GM23338 (cell line): ENCODE results near the gene MYLK. TPM values are rescaled to one million over a fixed set of nuclear protein-coding genes. Genes with fewer than 3 reads are reported as not detected.
A peak's percentile ranks its signal among the peaks of the same experiment; 100 is the strongest.

ENCODE experiments used
- ATAC-seq: fragments of 200-7000 bp; cut with Tn5 transposase; 3 replicates; pipeline ENCODE4 v1.9.1; 2020
- DNase-seq: peaks from one replicate; pipeline ENCODE4 v3.0.0-alpha.2; 2015; ENCODE audit warnings: low spot score
- H2AFZ ChIP-seq: fragments of 200-600 bp; sonication (generic); 2 replicates; pipeline ENCODE4 v1.8.0; 2016; ENCODE audit warnings: antibody characterized with exemption, mild to moderate bottlenecking, moderate library complexity
- H3F3A ChIP-seq: fragments of 200-600 bp; sonication (generic); replicated peaks from 2 replicates; pipeline ENCODE4 v1.8.0; 2017; ENCODE audit warnings: antibody characterized with exemption, mixed run types, low read depth
- H3K27ac ChIP-seq: fragments of 200-600 bp; sonication (generic); 2 replicates; pipeline ENCODE4 v1.6.1; 2016; ENCODE audit warnings: low read depth
- H3K27me3 ChIP-seq: fragments of 200-600 bp; sonication (generic); 2 replicates; pipeline ENCODE4 v1.8.0; 2016; ENCODE audit warnings: mild to moderate bottlenecking, mixed run types, moderate library complexity; ENCODE audit not compliant: insufficient read depth
- H3K36me3 ChIP-seq: fragments of 200-600 bp; sonication (generic); 2 replicates; pipeline ENCODE4 v1.8.0; 2016; ENCODE audit warnings: mild to moderate bottlenecking; ENCODE audit not compliant: insufficient read depth
- H3K4me1 ChIP-seq: fragments of 200-600 bp; sonication (generic); 2 replicates; pipeline ENCODE4 v1.8.0; 2016; ENCODE audit warnings: mild to moderate bottlenecking, moderate library complexity; ENCODE audit not compliant: insufficient read depth
- H3K4me2 ChIP-seq: fragments of 200-600 bp; sonication (generic); 2 replicates; pipeline ENCODE4 v1.7.1; 2017; ENCODE audit warnings: mixed run types
- H3K4me3 ChIP-seq: fragments of 200-600 bp; sonication (generic); 2 replicates; pipeline ENCODE4 v1.6.1; 2016; ENCODE audit warnings: mixed run types
- H3K79me2 ChIP-seq: fragments of 200-600 bp; sonication (generic); replicated peaks from 2 replicates; pipeline ENCODE4 v1.8.0; 2017; ENCODE audit warnings: mild to moderate bottlenecking; ENCODE audit not compliant: insufficient read depth
- H3K9me2 ChIP-seq: fragments of 200-600 bp; sonication (generic); 2 replicates; pipeline ENCODE4 v1.8.0; 2017; ENCODE audit not compliant: insufficient read depth
- H4K20me1 ChIP-seq: fragments of 200-600 bp; sonication (generic); replicated peaks from 2 replicates; pipeline ENCODE4 v1.8.0; 2017; ENCODE audit warnings: mild to moderate bottlenecking; ENCODE audit not compliant: insufficient read depth
- H3K27ac Mint-ChIP-seq: 2 replicates; pipeline ENCODE4 v1.8.0; 2020; ENCODE audit warnings: inconsistent platforms, mild to moderate bottlenecking, moderate library complexity, mixed read lengths
- H3K27me3 Mint-ChIP-seq: 3 replicates; pipeline ENCODE4 v1.8.0; 2022; ENCODE audit warnings: low read depth, mild to moderate bottlenecking, moderate library complexity, mixed read lengths, inconsistent platforms; ENCODE audit not compliant: insufficient read depth, poor library complexity
- H3K36me3 Mint-ChIP-seq: 3 replicates; pipeline ENCODE4 v1.8.0; 2021; ENCODE audit warnings: low read depth, mild to moderate bottlenecking, inconsistent platforms, moderate library complexity, mixed read lengths
- H3K4me1 Mint-ChIP-seq: 3 replicates; pipeline ENCODE4 v1.8.0; 2020; ENCODE audit warnings: mild to moderate bottlenecking, inconsistent platforms, mixed read lengths
- H3K4me3 Mint-ChIP-seq: 3 replicates; pipeline ENCODE4 v1.8.0; 2021; ENCODE audit warnings: moderate library complexity, mild to moderate bottlenecking, inconsistent platforms, mixed read lengths
- H3K9me3 Mint-ChIP-seq: 3 replicates; pipeline ENCODE4 v1.8.0; 2020; ENCODE audit warnings: moderate library complexity, mild to moderate bottlenecking, inconsistent platforms, mixed read lengths
- CREB1 ChIP-seq: fragments of 250-450 bp; sonication (Bioruptor Pico); IDR thresholded peaks from 2 replicates; pipeline ENCODE4 v1.5.0; 2020; ENCODE audit warnings: low read depth, mild to moderate bottlenecking, moderate library complexity
- EZH2 ChIP-seq: fragments of 200-600 bp; sonication (generic); IDR thresholded peaks from one replicate; pipeline ENCODE4 v1.8.0; 2017; ENCODE audit warnings: antibody characterized with exemption, mild to moderate bottlenecking, low read depth; ENCODE audit not compliant: unreplicated experiment
- JUNB ChIP-seq: IDR thresholded peaks from one replicate; pipeline ENCODE4 v1.6.1; 2016; ENCODE audit warnings: antibody characterized with exemption; ENCODE audit not compliant: unreplicated experiment
- NANOG ChIP-seq: IDR thresholded peaks from 2 replicates; pipeline ENCODE4 v1.6.1; 2016; ENCODE audit warnings: antibody characterized with exemption, borderline replicate concordance
- POLR2AphosphoS5 ChIP-seq: IDR thresholded peaks from 2 replicates; pipeline ENCODE4 v1.6.1; 2016; ENCODE audit warnings: antibody characterized with exemption, low read depth
- STAT1 ChIP-seq: IDR thresholded peaks from one replicate; pipeline ENCODE4 v1.6.1; 2016; ENCODE audit warnings: antibody characterized with exemption; ENCODE audit not compliant: unreplicated experiment
- ZNF114 ChIP-seq: fragments of 250-450 bp; sonication (Bioruptor Pico); IDR thresholded peaks from 2 replicates; pipeline ENCODE4 v1.5.0; 2020; ENCODE audit warnings: mild to moderate bottlenecking, moderate library complexity
- ZNF331 ChIP-seq: fragments of 250-450 bp; sonication (Bioruptor Pico); IDR thresholded peaks from 2 replicates; pipeline ENCODE4 v1.5.0; 2020; ENCODE audit warnings: low read depth, mild to moderate bottlenecking, moderate library complexity
- polyA plus RNA-seq: library from polyadenylated mRNA; unstranded; fragments of >200 nt; fragmentation: Nextera tagmentation; extraction: Ambion mirVana; gene quantifications from 2 replicates; pipeline ENCODE4 v1.2.1, GENCODE V29; 2016
- total RNA-seq: library from RNA; depleted of rRNA; stranded (reverse); fragments of >200 nt; shearing (Covaris generic); gene quantifications from 2 replicates; pipeline ENCODE4 v1.2.3, GENCODE V29; 2014
- TF ChIP-seq, protein P1 (sequence below): IDR thresholded peaks from one replicate; pipeline ENCODE4 v1.6.1; 2018; ENCODE audit warnings: antibody characterized with exemption; ENCODE audit not compliant: unreplicated experiment
- TF ChIP-seq, protein P2 (sequence below): IDR thresholded peaks from 2 replicates; pipeline ENCODE4 v1.6.1; 2016; ENCODE audit warnings: antibody characterized with exemption
- TF ChIP-seq, protein P3 (sequence below), 2 experiments: fragments of 200-600 bp in 1 of 2; sonication (generic) in 1 of 2; conservative IDR thresholded peaks; 2 replicates each; pipeline versions ENCODE4 v1.5.1 to v1.6.1; 2016 to 2017; ENCODE audit warnings: antibody characterized with exemption in 2 of 2, low read depth in 2 of 2, mild to moderate bottlenecking in 2 of 2, moderate library complexity in 1 of 2

MYLK gene
- total and polyA plus RNA-seq, 2 experiments from 2014 or later = 11.5 to 17.9 TPM

GRCh38 chr3:123799544-123800361 lies 84.4 kb downstream of the MYLK start:
- no peak overlapping the region for H3K4me3 Mint-ChIP-seq
- no peaks in the 10 kb centered on the region for H3K9me2 ChIP-seq
- H3K27ac ChIP-seq = 0 out of 2 replicates have a peak overlapping the region, but pooled peaks have one; percentile 9
- peaks cover 2% of the 10 kb centered on the region for H3K27me3 Mint-ChIP-seq
- H3K36me3 ChIP-seq = no peaks in the 10 kb centered on the region
- no peak overlapping the region for H3K4me2 ChIP-seq
- peaks cover 6% of the 10 kb centered on the region for H3K4me1 Mint-ChIP-seq
- no peaks in the 10 kb centered on the region for H3F3A ChIP-seq
- no peak overlapping the region for H3K4me3 ChIP-seq
- H3K79me2 ChIP-seq = no peaks in the 10 kb centered on the region
- H3K27me3 ChIP-seq = no peaks in the 10 kb centered on the region
- DNase-seq (no peak), ATAC-seq (peak; percentile 51)
- H4K20me1 ChIP-seq = no peaks in the 10 kb centered on the region; the same call in none of the 2 replicates
- no peaks in the 10 kb centered on the region for H3K4me1 ChIP-seq
- no peaks in the 10 kb centered on the region for H3K9me3 Mint-ChIP-seq
- no peaks in the 10 kb centered on the region for H3K36me3 Mint-ChIP-seq
- no peak overlapping the region for H3K27ac Mint-ChIP-seq
- H2AFZ ChIP-seq = no peak overlapping the region
- TF ChIP-seq ZNF331 (CRISPR knock-in tag) (no peak), ZNF114 (CRISPR knock-in tag) (no peak), POLR2AphosphoS5 (no peak), CREB1 (CRISPR knock-in tag) (no peak), NANOG (no peak), EZH2 (no peak), STAT1 (no peak), JUNB (no peak)
- TF ChIP-seq, protein P1, sequence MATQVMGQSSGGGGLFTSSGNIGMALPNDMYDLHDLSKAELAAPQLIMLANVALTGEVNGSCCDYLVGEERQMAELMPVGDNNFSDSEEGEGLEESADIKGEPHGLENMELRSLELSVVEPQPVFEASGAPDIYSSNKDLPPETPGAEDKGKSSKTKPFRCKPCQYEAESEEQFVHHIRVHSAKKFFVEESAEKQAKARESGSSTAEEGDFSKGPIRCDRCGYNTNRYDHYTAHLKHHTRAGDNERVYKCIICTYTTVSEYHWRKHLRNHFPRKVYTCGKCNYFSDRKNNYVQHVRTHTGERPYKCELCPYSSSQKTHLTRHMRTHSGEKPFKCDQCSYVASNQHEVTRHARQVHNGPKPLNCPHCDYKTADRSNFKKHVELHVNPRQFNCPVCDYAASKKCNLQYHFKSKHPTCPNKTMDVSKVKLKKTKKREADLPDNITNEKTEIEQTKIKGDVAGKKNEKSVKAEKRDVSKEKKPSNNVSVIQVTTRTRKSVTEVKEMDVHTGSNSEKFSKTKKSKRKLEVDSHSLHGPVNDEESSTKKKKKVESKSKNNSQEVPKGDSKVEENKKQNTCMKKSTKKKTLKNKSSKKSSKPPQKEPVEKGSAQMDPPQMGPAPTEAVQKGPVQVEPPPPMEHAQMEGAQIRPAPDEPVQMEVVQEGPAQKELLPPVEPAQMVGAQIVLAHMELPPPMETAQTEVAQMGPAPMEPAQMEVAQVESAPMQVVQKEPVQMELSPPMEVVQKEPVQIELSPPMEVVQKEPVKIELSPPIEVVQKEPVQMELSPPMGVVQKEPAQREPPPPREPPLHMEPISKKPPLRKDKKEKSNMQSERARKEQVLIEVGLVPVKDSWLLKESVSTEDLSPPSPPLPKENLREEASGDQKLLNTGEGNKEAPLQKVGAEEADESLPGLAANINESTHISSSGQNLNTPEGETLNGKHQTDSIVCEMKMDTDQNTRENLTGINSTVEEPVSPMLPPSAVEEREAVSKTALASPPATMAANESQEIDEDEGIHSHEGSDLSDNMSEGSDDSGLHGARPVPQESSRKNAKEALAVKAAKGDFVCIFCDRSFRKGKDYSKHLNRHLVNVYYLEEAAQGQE = no peak
- TF ChIP-seq, protein P2, sequence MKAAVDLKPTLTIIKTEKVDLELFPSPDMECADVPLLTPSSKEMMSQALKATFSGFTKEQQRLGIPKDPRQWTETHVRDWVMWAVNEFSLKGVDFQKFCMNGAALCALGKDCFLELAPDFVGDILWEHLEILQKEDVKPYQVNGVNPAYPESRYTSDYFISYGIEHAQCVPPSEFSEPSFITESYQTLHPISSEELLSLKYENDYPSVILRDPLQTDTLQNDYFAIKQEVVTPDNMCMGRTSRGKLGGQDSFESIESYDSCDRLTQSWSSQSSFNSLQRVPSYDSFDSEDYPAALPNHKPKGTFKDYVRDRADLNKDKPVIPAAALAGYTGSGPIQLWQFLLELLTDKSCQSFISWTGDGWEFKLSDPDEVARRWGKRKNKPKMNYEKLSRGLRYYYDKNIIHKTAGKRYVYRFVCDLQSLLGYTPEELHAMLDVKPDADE = no peak
- TF ChIP-seq, protein P3, sequence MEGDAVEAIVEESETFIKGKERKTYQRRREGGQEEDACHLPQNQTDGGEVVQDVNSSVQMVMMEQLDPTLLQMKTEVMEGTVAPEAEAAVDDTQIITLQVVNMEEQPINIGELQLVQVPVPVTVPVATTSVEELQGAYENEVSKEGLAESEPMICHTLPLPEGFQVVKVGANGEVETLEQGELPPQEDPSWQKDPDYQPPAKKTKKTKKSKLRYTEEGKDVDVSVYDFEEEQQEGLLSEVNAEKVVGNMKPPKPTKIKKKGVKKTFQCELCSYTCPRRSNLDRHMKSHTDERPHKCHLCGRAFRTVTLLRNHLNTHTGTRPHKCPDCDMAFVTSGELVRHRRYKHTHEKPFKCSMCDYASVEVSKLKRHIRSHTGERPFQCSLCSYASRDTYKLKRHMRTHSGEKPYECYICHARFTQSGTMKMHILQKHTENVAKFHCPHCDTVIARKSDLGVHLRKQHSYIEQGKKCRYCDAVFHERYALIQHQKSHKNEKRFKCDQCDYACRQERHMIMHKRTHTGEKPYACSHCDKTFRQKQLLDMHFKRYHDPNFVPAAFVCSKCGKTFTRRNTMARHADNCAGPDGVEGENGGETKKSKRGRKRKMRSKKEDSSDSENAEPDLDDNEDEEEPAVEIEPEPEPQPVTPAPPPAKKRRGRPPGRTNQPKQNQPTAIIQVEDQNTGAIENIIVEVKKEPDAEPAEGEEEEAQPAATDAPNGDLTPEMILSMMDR (conservative IDR thresholded peaks at IDR 0.05; ENCODE audit: low read depth in 2 of 2) = no peak
